ENCODE results near the gene KRTAP4-8.

DNA sequence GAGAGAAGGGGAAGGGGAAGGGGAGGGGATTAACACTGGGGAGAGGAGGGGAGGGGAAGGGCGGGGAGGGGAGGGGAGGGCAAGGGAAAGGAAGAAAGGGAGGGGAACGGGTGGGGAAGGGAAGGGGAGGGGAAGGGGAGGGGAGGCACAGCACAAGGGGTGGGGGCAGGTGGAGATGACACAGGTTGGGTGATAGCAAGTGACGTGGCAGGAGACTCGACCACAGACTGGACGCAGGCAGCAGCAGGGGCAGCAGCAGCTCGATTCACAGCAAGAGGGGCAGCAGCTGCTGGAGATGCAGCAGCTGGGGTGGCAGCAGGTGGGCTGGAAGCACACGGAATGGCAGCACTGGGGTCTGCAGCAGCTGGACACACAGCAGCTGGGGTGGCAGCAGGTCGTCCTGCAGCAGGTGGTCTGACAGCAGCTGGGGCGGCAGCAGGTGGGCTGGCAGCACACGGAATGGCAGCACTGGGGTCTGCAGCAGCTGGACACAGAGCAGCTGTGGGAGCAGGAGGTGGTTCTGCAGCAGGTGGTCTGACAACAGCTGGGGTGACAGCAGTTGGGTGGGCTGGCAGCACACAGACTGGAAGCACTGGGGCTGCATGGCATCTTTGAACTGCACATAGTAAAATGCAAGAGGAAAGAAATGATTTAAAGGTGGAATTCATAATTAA lies 3.8 kb upstream of the KRTAP4-8 start, which contains the start of gene KRTAP4-16:
- TF ChIP-seq, protein P1, sequence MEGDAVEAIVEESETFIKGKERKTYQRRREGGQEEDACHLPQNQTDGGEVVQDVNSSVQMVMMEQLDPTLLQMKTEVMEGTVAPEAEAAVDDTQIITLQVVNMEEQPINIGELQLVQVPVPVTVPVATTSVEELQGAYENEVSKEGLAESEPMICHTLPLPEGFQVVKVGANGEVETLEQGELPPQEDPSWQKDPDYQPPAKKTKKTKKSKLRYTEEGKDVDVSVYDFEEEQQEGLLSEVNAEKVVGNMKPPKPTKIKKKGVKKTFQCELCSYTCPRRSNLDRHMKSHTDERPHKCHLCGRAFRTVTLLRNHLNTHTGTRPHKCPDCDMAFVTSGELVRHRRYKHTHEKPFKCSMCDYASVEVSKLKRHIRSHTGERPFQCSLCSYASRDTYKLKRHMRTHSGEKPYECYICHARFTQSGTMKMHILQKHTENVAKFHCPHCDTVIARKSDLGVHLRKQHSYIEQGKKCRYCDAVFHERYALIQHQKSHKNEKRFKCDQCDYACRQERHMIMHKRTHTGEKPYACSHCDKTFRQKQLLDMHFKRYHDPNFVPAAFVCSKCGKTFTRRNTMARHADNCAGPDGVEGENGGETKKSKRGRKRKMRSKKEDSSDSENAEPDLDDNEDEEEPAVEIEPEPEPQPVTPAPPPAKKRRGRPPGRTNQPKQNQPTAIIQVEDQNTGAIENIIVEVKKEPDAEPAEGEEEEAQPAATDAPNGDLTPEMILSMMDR (conservative IDR thresholded peaks at IDR 0.05 in 1 of 2, IDR thresholded peaks at IDR 0.05 in 1 of 2; ENCODE audit: extremely low read depth in 1 of 2, insufficient read depth in 1 of 2, low read depth in 1 of 2, low read length in 2 of 2): no peak
- TF ChIP-seq EZH2 (IDR thresholded peaks at IDR 0.05; ENCODE audit: borderline replicate concordance, low read length): no peak
